Neural progenitor cell (in vitro differentiated cells): ENCODE data around the gene UBXN2A.

Source experiments
- EZH2 ChIP-seq: fragments of 200-600 bp; sonication (generic); IDR thresholded peaks from 2 replicates; pipeline ENCODE4 v1.6.1; 2017; ENCODE audit warnings: antibody characterized with exemption, mild to moderate bottlenecking, moderate library complexity
- TF ChIP-seq, protein P1 (sequence below): fragments of 200-600 bp; sonication (generic); IDR thresholded peaks from 2 replicates; pipeline ENCODE4 v1.5.1; 2017; ENCODE audit warnings: antibody characterized with exemption, mild to moderate bottlenecking

GRCh38 chr2:24050041-24050979 is 110.0 kb downstream of the UBXN2A start:
- TF ChIP-seq, protein P1, sequence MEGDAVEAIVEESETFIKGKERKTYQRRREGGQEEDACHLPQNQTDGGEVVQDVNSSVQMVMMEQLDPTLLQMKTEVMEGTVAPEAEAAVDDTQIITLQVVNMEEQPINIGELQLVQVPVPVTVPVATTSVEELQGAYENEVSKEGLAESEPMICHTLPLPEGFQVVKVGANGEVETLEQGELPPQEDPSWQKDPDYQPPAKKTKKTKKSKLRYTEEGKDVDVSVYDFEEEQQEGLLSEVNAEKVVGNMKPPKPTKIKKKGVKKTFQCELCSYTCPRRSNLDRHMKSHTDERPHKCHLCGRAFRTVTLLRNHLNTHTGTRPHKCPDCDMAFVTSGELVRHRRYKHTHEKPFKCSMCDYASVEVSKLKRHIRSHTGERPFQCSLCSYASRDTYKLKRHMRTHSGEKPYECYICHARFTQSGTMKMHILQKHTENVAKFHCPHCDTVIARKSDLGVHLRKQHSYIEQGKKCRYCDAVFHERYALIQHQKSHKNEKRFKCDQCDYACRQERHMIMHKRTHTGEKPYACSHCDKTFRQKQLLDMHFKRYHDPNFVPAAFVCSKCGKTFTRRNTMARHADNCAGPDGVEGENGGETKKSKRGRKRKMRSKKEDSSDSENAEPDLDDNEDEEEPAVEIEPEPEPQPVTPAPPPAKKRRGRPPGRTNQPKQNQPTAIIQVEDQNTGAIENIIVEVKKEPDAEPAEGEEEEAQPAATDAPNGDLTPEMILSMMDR: no peak
- no peak for TF ChIP-seq EZH2
